Immature natural killer cell (primary cell): ENCODE results near the gene PLP2. TPM values are rescaled to one million over a fixed set of nuclear protein-coding genes. Genes with fewer than 3 reads are reported as not detected.

Experiments used
- DNase-seq, 3 donors: peaks; one replicate each; pipeline ENCODE4 v3.0.0; 2022; ENCODE audit warnings: mixed read lengths in 1 of 3
- H3K27ac Mint-ChIP-seq, 6 donors: one replicate each; pipeline ENCODE4 v1.8.0; 2020; ENCODE audit warnings: mixed read lengths in 6 of 6, mild to moderate bottlenecking in 5 of 6, inconsistent platforms in 4 of 6, moderate library complexity in 3 of 6
- H3K27me3 Mint-ChIP-seq, 3 donors: one replicate each; pipeline ENCODE4 v1.8.0; 2020 to 2021; ENCODE audit warnings: low read depth in 3 of 3, mild to moderate bottlenecking in 3 of 3, mixed read lengths in 3 of 3, moderate library complexity in 3 of 3, inconsistent platforms in 1 of 3
- H3K36me3 Mint-ChIP-seq, 3 donors: one replicate each; pipeline ENCODE4 v1.8.0; 2020; ENCODE audit warnings: mixed read lengths in 3 of 3, inconsistent platforms in 2 of 3, mild to moderate bottlenecking in 2 of 3
- H3K4me1 Mint-ChIP-seq, 2 donors: one replicate each; pipeline ENCODE4 v1.8.0; 2020; ENCODE audit warnings: inconsistent platforms in 2 of 2, mild to moderate bottlenecking in 2 of 2, mixed read lengths in 2 of 2, moderate library complexity in 1 of 2
- H3K4me3 Mint-ChIP-seq, 5 donors: one replicate each; pipeline ENCODE4 v1.8.0; 2020; ENCODE audit warnings: mild to moderate bottlenecking in 5 of 5, mixed read lengths in 5 of 5, inconsistent platforms in 3 of 5, moderate library complexity in 3 of 5
- H3K9me3 Mint-ChIP-seq, 6 donors: one replicate each; pipeline ENCODE4 v1.8.0; 2020; ENCODE audit warnings: mild to moderate bottlenecking in 6 of 6, mixed read lengths in 6 of 6, inconsistent platforms in 4 of 6, moderate library complexity in 3 of 6
- polyA plus RNA-seq, 3 donors: library from polyadenylated mRNA; unstranded; fragments of 300-500 nt; fragmentation: Illumina TruSeq; gene quantifications; one replicate each; pipeline ENCODE4 v1.2.3, GENCODE V29; 2021

The PLP2 gene
- polyA plus RNA-seq, 3 donors from 2014 or later = 40.5 to 64.6 (median 45.7) TPM

- no peak overlapping the region for H3K4me3 Mint-ChIP-seq
- H3K27me3 Mint-ChIP-seq = peaks cover 2 to 8% (median 5%) of the 10 kb centered on the region in 3 donors
- H3K4me1 Mint-ChIP-seq = peaks cover 12 to 16% of the 10 kb centered on the region in 2 donors
- DNase-seq = no peak
- no peak overlapping the region for H3K27ac Mint-ChIP-seq
- H3K9me3 Mint-ChIP-seq = no peaks in the 10 kb centered on the region
- H3K36me3 Mint-ChIP-seq = no peaks in the 10 kb centered on the region
These were observed 18.2 kb upstream of the PLP2 start for GRCh38 chrX:49153467-49153866.

GRCh38 chrX:49155243-49155899 is 16.3 kb upstream of the PLP2 start:
- peak overlapping the region; percentile 89 to 97 (median 92) for H3K27ac Mint-ChIP-seq
- peak in 2 of 3 donors; percentile 25 to 31 for DNase-seq
- no peaks in the 10 kb centered on the region for H3K36me3 Mint-ChIP-seq
- H3K4me1 Mint-ChIP-seq = peaks cover 12 to 16% of the 10 kb centered on the region in 2 donors
- peak overlapping the region; percentile 89 to 92 (median 92) for H3K4me3 Mint-ChIP-seq
- no peaks in the 10 kb centered on the region for H3K9me3 Mint-ChIP-seq
- peaks cover 2 to 13% (median 5%) of the 10 kb centered on the region in 3 donors for H3K27me3 Mint-ChIP-seq

- peak overlapping the region; percentile 89 to 92 (median 92) for H3K4me3 Mint-ChIP-seq
- H3K27me3 Mint-ChIP-seq = peaks cover 2 to 11% (median 5%) of the 10 kb centered on the region in 3 donors
- H3K4me1 Mint-ChIP-seq = peaks cover 12 to 16% of the 10 kb centered on the region in 2 donors
- peak; percentile 86 to 89 (median 87) for DNase-seq
- no peaks in the 10 kb centered on the region for H3K36me3 Mint-ChIP-seq
- H3K9me3 Mint-ChIP-seq = no peaks in the 10 kb centered on the region
- peak overlapping the region; percentile 89 to 97 (median 92) for H3K27ac Mint-ChIP-seq
These were observed 15.5 kb upstream of the PLP2 start for GRCh38 chrX:49155900-49156837.

DNA sequence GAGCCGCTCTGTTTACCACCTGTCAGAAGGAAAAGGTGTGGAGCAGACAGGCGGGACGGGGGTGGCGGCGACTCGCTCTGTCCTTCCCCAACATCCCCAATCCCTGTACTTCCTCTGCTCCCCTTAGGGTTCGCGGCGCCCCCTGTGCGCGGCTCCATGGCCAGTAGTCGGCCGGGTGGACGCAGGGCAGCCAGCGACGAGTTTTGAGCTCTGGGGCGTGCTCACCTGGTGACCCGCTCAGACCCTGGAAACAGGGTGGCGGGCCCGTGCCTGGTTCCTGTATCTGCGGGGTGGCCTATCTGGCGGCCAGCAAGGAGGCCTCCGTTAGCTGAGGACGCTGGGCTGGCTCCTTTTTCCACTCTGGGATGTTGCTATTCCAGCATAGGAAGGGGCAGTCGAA is 14.5 kb upstream of the PLP2 start:
- Mint-ChIP-seq H3K27ac (no peak overlapping the region), H3K4me3 (peak overlapping the region in 2 of 5 donors; percentile 33 to 34), H3K9me3 (no peaks in the 10 kb centered on the region), H3K4me1 (peaks cover 12 to 16% of the 10 kb centered on the region in 2 donors), H3K36me3 (no peaks in the 10 kb centered on the region), H3K27me3 (peaks cover 2 to 11% (median 5%) of the 10 kb centered on the region in 3 donors)
- DNase-seq = no peak

DNA sequence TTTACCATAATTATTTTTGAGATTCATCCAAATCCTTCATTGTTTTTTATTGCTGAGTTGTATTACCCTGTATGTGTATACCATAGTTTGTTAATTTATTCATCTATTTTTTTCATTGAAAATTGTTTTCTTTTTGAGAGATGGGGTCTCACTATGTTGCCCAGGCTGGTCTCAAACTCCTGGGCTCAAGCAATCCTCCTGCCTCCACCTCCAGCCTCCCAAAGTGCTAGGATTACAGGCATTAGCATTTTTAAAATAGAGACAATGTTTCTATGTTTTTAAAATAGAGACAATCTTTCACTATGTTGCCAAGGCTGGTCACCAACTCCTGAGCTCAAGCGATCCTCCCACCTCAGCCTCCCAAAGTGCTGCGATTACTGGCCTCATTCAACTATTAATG is 10.8 kb upstream of the PLP2 start:
- Mint-ChIP-seq H3K9me3 (no peaks in the 10 kb centered on the region), H3K4me1 (peaks cover 9 to 14% of the 10 kb centered on the region in 2 donors), H3K36me3 (no peaks in the 10 kb centered on the region), H3K27me3 (peaks cover 0 to 14% (median 10%) of the 10 kb centered on the region in 3 donors), H3K4me3 (no peak overlapping the region), H3K27ac (no peak overlapping the region)
- DNase-seq = no peak

- DNase-seq = no peak
- Mint-ChIP-seq H3K36me3 (no peaks in the 10 kb centered on the region), H3K9me3 (no peaks in the 10 kb centered on the region), H3K4me1 (peaks cover 10 to 15% of the 10 kb centered on the region in 2 donors), H3K27me3 (peaks cover 2 to 15% (median 7%) of the 10 kb centered on the region in 3 donors), H3K4me3 (no peak overlapping the region), H3K27ac (no peak overlapping the region)
These were observed 10.1 kb upstream of the PLP2 start for GRCh38 chrX:49161632-49162031.

- no peak for DNase-seq
- Mint-ChIP-seq H3K4me3 (peak within 1 kb of the TSS; percentile 65 to 81 (median 74)), H3K9me3 (no peaks in the 10 kb centered on the region), H3K4me1 (peaks cover 20 to 23% of the 10 kb centered on the region in 2 donors), H3K27ac (peak within 1 kb of the TSS; percentile 45 to 99 (median 74)), H3K36me3 (no peaks in the 10 kb centered on the region), H3K27me3 (peaks cover 8 to 25% (median 17%) of the 10 kb centered on the region in 3 donors)
These were observed 9.1 kb upstream of the PLP2 start, which contains the start of gene MAGIX for GRCh38 chrX:49162620-49163019. Gene MAGIX, plus strand, starts transcription at chrX:49162758. Its CDS starts 132 bp downstream, at chrX:49162890.

DNA sequence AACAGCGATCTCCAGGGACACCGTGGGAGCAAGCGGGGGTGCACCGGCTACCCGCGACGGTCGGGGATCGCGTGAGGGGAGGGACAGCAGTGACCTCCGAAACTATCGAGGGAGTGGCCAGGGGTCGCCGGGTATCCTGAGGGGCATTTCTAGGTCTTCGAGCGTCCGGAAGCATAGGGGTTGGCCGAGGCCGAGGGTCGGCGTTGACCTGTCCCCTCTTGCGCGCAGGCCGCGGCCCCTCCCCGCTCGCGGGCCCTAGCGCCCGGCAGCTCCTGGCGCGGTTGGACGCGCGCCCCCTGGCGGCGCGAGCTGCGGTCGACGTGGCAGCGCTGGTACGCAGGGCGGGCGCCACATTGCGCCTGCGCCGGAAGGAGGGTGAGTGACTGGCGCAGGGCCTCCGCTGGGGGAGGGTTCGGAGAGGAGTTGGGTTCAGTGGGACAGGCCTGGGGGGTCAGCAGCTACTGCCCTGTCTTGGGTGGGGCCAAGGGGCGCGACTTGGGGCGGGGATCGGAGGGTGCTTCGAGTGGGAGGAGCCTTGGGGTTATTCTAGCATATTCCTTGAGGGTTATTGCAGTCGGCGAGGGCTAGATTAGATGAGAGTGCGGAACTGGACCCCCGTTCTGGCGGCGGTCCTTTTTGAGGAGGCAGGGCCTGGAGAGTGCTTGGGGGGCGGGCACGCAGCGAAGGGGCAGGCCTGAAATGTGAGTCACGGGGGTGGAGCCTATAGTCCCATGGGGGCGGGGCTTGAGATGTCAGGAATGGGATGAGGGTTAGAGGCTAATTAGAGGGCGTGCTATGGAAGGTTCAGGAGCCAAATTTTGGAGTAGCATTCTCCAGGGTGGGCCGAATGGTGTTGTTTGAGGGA is 7.9 kb upstream of the PLP2 start:
- Mint-ChIP-seq H3K27ac (peak overlapping the region; percentile 89 to 99 (median 94)), H3K4me1 (peaks cover 25 to 29% of the 10 kb centered on the region in 2 donors), H3K36me3 (no peaks in the 10 kb centered on the region), H3K9me3 (no peaks in the 10 kb centered on the region), H3K27me3 (peaks cover 10 to 25% (median 17%) of the 10 kb centered on the region in 3 donors), H3K4me3 (peak overlapping the region; percentile 75 to 82 (median 81))
- peak; percentile 82 to 88 (median 86) for DNase-seq

GRCh38 chrX:49164589-49165360 is 6.9 kb upstream of the PLP2 start:
- peak overlapping the region in 4 of 5 donors; percentile 79 to 82 (median 81) for H3K4me3 Mint-ChIP-seq
- no peak for DNase-seq
- H3K36me3 Mint-ChIP-seq = no peaks in the 10 kb centered on the region
- peak overlapping the region; percentile 89 to 99 (median 94) for H3K27ac Mint-ChIP-seq
- peaks cover 10 to 20% (median 17%) of the 10 kb centered on the region in 3 donors for H3K27me3 Mint-ChIP-seq
- H3K9me3 Mint-ChIP-seq = no peaks in the 10 kb centered on the region
- H3K4me1 Mint-ChIP-seq = peaks cover 25 to 32% of the 10 kb centered on the region in 2 donors

DNA sequence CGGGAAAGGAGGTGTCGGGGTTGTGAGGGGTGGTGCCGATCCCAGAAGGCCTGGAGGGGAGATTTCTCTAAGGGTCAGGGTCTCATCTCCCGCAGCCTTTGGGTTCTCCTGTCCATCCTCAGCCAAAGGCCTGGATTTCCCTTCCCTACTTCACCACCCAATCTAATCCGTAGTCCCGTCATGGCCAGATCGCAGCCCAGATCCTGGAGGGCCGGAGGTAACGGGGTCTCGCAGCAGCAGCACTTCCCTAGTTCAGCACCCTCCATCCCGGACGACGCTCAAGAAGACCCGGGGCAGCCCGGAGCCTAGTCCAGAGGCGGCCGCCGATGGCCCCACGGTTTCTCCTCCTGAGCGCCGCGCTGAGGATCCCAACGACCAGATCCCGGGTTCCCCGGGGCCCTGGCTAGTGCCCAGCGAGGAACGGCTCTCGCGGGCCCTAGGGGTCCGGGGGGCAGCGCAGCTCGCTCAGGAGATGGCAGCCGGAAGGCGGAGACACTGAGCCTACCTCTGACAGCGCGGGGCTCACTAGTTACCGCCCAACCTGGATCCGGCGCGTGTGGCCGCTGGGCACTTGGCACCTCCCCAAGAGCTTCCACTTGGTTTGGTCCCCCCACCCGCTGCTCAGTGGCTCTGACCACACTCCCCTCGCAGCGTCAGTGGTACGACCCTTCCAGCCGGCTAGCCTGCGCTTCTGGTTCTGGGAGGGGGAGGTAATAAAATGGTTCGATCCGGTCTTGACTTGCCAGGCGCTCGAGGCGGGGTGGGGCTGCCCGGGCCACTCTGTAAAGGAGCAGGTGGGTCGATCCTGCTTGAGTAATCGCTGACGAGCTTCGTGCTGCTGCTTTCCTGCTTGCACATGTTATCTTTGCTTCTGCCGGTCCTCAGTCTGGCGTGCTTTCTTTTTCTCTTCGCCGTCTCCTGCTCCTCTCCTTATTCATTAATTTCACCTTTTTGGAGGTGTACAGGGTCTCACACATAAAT is 5.5 kb upstream of the PLP2 start:
- Mint-ChIP-seq H3K27me3 (peaks cover 10 to 20% (median 17%) of the 10 kb centered on the region in 3 donors), H3K9me3 (no peaks in the 10 kb centered on the region), H3K4me3 (peak overlapping the region; percentile 79 to 96 (median 90)), H3K4me1 (peaks cover 25 to 32% of the 10 kb centered on the region in 2 donors), H3K27ac (peak overlapping the region; percentile 90 to 100 (median 99)), H3K36me3 (no peaks in the 10 kb centered on the region)
- peak; percentile 83 to 84 (median 83) for DNase-seq

GRCh38 chrX:49166914-49167739 is 4.6 kb upstream of the PLP2 start:
- Mint-ChIP-seq H3K27me3 (peaks cover 10 to 20% (median 17%) of the 10 kb centered on the region in 3 donors), H3K4me1 (peaks cover 25 to 34% of the 10 kb centered on the region in 2 donors)

More at GRCh38 chrX:49166914-49167739, 4.6 kb upstream of the PLP2 start:
- peak overlapping the region; percentile 81 to 96 (median 90) for H3K4me3 Mint-ChIP-seq
- H3K27ac Mint-ChIP-seq = peak overlapping the region; percentile 90 to 100 (median 99)
- DNase-seq = peak; percentile 83 to 84 (median 84)
- no peaks in the 10 kb centered on the region for H3K36me3 Mint-ChIP-seq
- H3K9me3 Mint-ChIP-seq = no peaks in the 10 kb centered on the region
